Peyer's patch (tissue), 4 donors: ENCODE measurements around the gene FAM53A.

Source experiments
- CTCF ChIP-seq, 6 experiments: fragments of 450-650 bp in 4 of 6; fragments of 200-600 bp in 2 of 6; sonication (generic) in 1 of 6; IDR thresholded peaks; one replicate each; pipeline ENCODE4 v1.5.1; 2017 to 2019; ENCODE audit warnings: antibody characterized with exemption in 6 of 6, mild to moderate bottlenecking in 3 of 6, moderate library complexity in 1 of 6
- POLR2A ChIP-seq, 2 donors: fragments of 450-650 bp; IDR thresholded peaks; one replicate each; pipeline ENCODE4 v1.5.1; 2017; ENCODE audit warnings: antibody characterized with exemption in 2 of 2, mild to moderate bottlenecking in 2 of 2, moderate library complexity in 2 of 2

GRCh38 chr4:1622956-1623355 is 61.2 kb downstream of the FAM53A start:
- no peak for TF ChIP-seq CTCF (IDR thresholded peaks at IDR 0.05)
- no peak for TF ChIP-seq POLR2A (IDR thresholded peaks at IDR 0.05)
